ENCODE measurements around the gene FSHR.

Gene FSHR

GRCh38 chr2:49111006-49111405, 43.3 kb downstream of the FSHR start:
- DNase-seq = no peak

DNA sequence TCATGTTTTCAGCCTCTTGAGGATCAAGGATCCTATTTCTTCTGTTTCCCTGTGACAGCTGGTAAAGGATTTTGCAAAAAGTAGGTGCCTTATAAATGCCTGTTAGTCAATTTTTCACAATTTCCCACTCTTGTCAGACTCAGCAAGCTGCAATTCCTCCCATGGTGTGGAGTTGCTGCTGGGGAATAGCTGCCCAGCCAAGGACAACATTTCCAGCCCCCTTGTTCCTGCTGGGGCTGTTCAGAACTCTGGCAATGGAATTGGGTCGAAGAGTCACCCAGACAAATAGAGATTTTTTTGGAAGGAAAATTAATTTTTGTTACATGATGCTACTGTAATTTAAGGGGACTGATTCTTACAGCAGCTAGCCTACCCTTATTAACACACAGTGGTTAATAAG, 43.7 kb downstream of the FSHR start:
- DNase-seq = no peak

GRCh38 chr2:49108851-49109250, 45.5 kb downstream of the FSHR start:
- no peak for DNase-seq

GRCh38 chr2:49108436-49108835, 45.9 kb downstream of the FSHR start:
- no peak for DNase-seq

GRCh38 chr2:49105506-49105905, 48.8 kb downstream of the FSHR start:
- DNase-seq = no peak

- DNase-seq = no peak
These were observed 52.2 kb downstream of the FSHR start for GRCh38 chr2:49102146-49102545.

DNA sequence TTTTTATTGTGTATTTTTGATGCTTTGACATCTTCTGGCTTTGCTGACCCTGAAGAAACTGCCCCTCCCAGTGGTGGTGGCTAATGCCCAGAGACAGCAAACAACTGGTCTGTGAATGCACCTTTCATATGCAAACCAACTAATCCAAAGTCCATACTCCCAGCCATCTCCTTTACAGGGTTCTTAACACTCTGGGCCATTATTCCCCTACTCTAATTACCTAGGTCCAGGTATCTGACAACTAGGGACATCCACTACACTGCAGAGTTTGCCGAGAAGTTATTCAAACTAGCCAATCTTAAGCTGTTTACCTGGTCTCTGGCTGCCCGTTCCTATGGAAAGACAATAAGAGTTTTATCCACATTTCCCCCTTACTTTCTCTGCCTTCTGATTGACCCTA, 73.6 kb downstream of the FSHR start:
- DNase-seq = no peak

- no peak for DNase-seq
These were observed 83.6 kb downstream of the FSHR start for GRCh38 chr2:49070716-49071115.

DNA sequence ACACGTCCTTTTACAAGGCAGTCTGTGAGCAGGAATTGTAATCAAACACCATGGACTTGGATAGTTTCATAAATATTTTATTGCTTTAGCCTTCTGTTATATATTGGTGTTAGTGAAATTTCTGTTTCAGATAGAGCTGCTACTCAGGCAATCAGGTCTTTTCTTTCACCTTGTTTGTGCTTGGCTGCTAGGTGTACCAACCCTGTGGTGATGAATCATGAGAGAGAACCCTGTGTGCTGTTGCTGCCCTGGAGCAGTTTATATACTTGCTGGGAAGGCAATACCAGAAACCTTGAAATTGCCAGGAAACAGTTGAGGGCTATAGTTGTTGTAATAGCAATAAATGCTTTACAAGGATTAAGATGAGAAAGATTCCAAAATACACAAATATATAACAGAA, 84.5 kb downstream of the FSHR start:
- no peak for DNase-seq

- no peak for DNase-seq
These were observed 85.7 kb downstream of the FSHR start for GRCh38 chr2:49068613-49069012.

DNA sequence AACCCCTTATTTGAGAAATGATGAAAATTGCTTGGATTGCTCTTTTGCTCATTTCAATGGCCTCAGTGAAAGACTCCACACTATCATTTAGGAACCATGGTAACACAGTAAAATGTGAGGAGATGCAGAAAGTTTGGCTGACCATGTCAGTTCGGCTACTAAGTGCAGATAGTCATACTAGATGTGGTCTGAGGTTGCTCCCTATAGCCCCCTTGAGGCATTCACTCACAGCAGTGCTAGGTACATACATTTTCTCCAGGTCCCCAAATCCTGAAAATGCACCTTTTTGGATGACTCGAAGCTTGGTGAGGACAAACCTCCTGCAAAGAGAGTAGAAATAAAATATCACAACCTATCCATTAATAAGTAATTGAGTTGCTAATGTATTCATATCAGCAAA, 86.3 kb downstream of the FSHR start:
- DNase-seq = no peak

GRCh38 chr2:49053156-49053555, 101.2 kb downstream of the FSHR start:
- DNase-seq = no peak

GRCh38 chr2:49050265-49050664, 104.0 kb downstream of the FSHR start:
- DNase-seq = no peak

GRCh38 chr2:49049161-49049560, 105.2 kb downstream of the FSHR start:
- no peak for DNase-seq

- DNase-seq = no peak
These were observed 109.2 kb downstream of the FSHR start for GRCh38 chr2:49045083-49045482.

GRCh38 chr2:49044350-49045079, 109.8 kb downstream of the FSHR start:
- peak; percentile 9 for DNase-seq

DNA sequence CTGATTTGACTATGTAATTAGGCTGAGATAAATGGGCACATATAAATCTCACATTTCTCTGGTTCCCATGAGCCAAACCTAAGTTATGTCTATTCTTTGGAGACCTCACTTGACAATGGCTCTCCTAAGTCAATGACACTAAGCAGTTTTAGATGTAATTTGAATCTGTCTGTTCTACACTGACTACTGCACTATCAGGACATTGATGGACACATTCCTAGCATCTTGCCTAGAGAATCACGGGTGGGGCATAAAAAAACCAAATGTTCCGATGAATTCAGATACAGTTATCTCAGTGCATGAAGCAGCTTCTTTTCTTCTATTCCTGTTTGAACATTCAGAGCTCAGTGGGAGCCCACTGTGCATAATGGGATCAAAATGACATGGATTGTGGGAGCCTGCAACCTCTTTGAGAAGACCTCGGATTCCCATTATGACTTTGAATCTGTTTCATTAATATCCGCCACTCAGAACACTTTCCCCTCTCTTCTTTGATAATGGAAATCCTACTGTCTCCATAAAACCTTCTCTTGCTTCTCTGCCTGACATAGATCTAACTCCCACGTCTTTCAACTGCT, 110.8 kb downstream of the FSHR start:
- DNase-seq = no peak

- DNase-seq = peak; percentile 7
These were observed 111.8 kb downstream of the FSHR start for GRCh38 chr2:49042488-49042887.

DNA sequence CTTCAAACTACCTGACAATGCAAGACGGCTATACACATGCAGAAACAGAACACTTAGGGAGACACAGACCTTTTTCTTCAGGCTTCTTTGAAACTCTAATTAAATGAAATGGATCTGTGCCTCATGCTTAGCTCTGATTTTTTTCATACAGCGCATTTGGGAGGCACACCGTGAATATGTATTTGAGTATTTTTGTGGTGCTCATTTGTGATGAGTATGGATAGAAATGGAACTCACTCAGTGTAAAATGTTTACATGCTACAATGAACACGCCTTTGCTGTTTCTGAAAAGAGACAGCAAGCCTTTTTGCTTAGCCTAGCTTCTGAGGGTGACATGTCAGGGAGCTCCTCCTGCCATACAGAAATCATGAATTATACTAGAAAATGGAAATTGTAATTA, 113.3 kb downstream of the FSHR start:
- no peak for DNase-seq

- DNase-seq = no peak
These were observed 117.1 kb downstream of the FSHR start for GRCh38 chr2:49037197-49037596.

DNA sequence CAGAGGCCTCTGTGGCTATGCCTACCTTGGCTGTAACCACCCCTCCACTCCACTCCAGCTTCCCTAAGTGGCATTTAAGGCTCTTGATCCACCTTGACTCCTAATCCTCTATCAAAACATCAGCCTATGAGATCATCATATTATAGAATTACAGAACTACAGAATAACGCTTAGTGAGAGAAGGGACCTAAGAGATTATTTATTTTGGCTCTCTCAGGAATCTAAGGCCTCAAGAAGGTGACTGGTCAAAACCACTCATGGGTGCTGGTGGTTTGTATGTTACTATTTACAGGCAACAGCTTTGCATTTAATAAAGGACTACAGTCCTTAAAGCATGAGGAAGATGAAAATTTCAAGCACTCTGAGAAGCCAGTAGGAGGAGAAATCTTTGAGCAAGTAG, 118.8 kb downstream of the FSHR start:
- no peak for DNase-seq

- DNase-seq = no peak
These were observed 120.7 kb downstream of the FSHR start for GRCh38 chr2:49033394-49034185.

DNA sequence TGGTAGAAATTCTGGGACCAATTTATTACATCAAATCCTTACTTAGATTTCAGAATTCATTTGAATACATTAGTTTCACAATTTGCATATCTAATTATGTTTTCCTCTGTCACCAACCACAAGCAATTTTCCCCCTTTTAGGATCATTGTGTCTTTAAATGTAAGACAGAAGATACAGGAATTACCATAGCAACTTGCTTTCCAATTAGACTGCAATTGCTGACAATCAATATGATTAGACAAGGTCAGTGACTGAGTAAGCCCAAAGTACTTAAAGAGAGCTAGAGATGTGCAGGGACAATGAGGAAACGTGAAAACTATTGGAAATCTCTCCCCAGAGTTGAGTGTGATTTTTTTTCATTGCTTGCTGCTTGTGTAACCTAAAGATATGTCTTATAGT, 121.4 kb downstream of the FSHR start:
- DNase-seq = no peak

DNA sequence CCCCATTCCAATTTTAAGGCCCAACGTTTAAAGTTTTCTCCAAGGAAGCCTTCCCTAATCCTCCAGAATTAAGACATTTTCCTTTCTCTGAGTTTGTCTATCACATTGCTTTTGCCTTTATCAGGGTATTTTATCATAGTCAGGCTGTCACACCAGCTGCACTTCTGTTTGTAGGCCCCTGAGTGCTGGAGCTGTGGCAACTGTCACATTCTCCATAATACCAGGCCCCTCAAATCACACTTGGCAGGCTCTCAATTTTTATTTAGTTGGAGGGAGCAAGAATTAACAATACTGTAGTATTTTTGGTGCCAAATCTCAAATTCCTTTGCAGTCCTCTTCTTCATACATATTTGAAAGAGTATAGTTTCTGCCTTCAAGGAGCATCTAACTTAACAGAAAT, 122.2 kb downstream of the FSHR start:
- no peak for DNase-seq

All from fibroblast of skin of back (primary cell).